Astrocyte of the spinal cord (primary cell): ENCODE measurements around the gene PID1.

Source experiments
- DNase-seq: peaks from one replicate; pipeline ENCODE4 v3.0.0; 2011; ENCODE audit warnings: low read depth, low spot score
- H3K4me3 ChIP-seq: 2 replicates; pipeline ENCODE4 v1.5.1; 2011; ENCODE audit warnings: low read depth, mild to moderate bottlenecking, low read length, moderate library complexity
- CTCF ChIP-seq: IDR thresholded peaks from 2 replicates; pipeline ENCODE4 v1.5.1; 2012; ENCODE audit warnings: low read depth, mild to moderate bottlenecking, low read length, inconsistent platforms
- in situ Hi-C: cut with HindIII; loops from 2 replicates; pipeline ENCODE4 v1.10.0; 2017; ENCODE audit warnings: low sequenced_read_pairs

The PID1 gene

GRCh38 chr2:229218329-229218921 is 52.7 kb downstream of the PID1 start:
- DNase-seq = no peak
- H3K4me3 ChIP-seq = no peak overlapping the region
- in situ Hi-C loops = no loop called here

GRCh38 chr2:229212241-229212640 is 58.8 kb downstream of the PID1 start:
- H3K4me3 ChIP-seq = no peak overlapping the region
- DNase-seq = no peak
- in situ Hi-C loops = no loop called here
- TF ChIP-seq CTCF = no peak

More at GRCh38 chr2:229218329-229218921, 52.7 kb downstream of the PID1 start:
- no peak for TF ChIP-seq CTCF

GRCh38 chr2:229210641-229211040 is 60.4 kb downstream of the PID1 start:
- in situ Hi-C loops = no loop called here
- TF ChIP-seq CTCF = no peak
- H3K4me3 ChIP-seq = no peak overlapping the region
- DNase-seq = no peak

GRCh38 chr2:229206548-229206947 is 64.5 kb downstream of the PID1 start:
- DNase-seq = no peak
- no peak overlapping the region for H3K4me3 ChIP-seq
- TF ChIP-seq CTCF = no peak
- in situ Hi-C loops = no loop called here

GRCh38 chr2:229205704-229206103 is 65.4 kb downstream of the PID1 start:
- no peak overlapping the region for H3K4me3 ChIP-seq
- in situ Hi-C loops = no loop called here
- TF ChIP-seq CTCF = no peak
- DNase-seq = no peak

GRCh38 chr2:229202646-229203045 is 68.4 kb downstream of the PID1 start:
- no peak overlapping the region for H3K4me3 ChIP-seq
- no peak for DNase-seq
- in situ Hi-C loops = no loop called here
- no peak for TF ChIP-seq CTCF

- no peak overlapping the region for H3K4me3 ChIP-seq
- no peak for DNase-seq
- in situ Hi-C loops = no loop called here
- no peak for TF ChIP-seq CTCF
These were observed 69.6 kb downstream of the PID1 start for GRCh38 chr2:229201521-229201920.
